GM18508 (cell line): ENCODE data around the gene TMEM62.
"Not testable (repeated sequence)": the region's sequence is repeated elsewhere in the genome, so short reads cannot be mapped to it uniquely, and the experiment has no call there.

Experiments used
- ATAC-seq: cut with Tn5 transposase; IDR thresholded peaks from one replicate; pipeline ENCODE4 v1.9.1; 2021; ENCODE audit warnings: moderate number of reproducible peaks; ENCODE audit not compliant: insufficient read depth, unreplicated experiment

TMEM62 gene

GRCh38 chr15:43118829-43119228 is 14.6 kb upstream of the TMEM62 start:
- no peak for ATAC-seq

GRCh38 chr15:43121863-43122262 is 11.5 kb upstream of the TMEM62 start:
- no peak for ATAC-seq

GRCh38 chr15:43125100-43125661 is 8.2 kb upstream of the TMEM62 start:
- ATAC-seq, result no peak

- no peak for ATAC-seq
Observed at GRCh38 chr15:43126356-43126755, 7.0 kb upstream of the TMEM62 start.

GRCh38 chr15:43127752-43128151 is 5.6 kb upstream of the TMEM62 start:
- no peak for ATAC-seq

- not testable (repeated sequence) for ATAC-seq
Observed at GRCh38 chr15:43128174-43128979, 5.0 kb upstream of the TMEM62 start.

GRCh38 chr15:43128980-43129335 is 4.4 kb upstream of the TMEM62 start:
- no peak for ATAC-seq

- no peak for ATAC-seq
Observed at GRCh38 chr15:43132830-43133429, 456 bp upstream of the TMEM62 start.

GRCh38 chr15:43134157-43134635 is 810 bp downstream of the TMEM62 start:
- no peak for ATAC-seq

- no peak for ATAC-seq
Observed at GRCh38 chr15:43135351-43135750, 2.0 kb downstream of the TMEM62 start.

GRCh38 chr15:43143203-43143941 is 10.0 kb downstream of the TMEM62 start:
- no peak for ATAC-seq

GRCh38 chr15:43144512-43144911 is 11.1 kb downstream of the TMEM62 start:
- no peak for ATAC-seq

GRCh38 chr15:43146184-43146583 is 12.8 kb downstream of the TMEM62 start:
- no peak for ATAC-seq

GRCh38 chr15:43150191-43150929 is 17.0 kb downstream of the TMEM62 start:
- ATAC-seq, result no peak

GRCh38 chr15:43151688-43152087 is 18.3 kb downstream of the TMEM62 start:
- ATAC-seq, result no peak

GRCh38 chr15:43153269-43153668 is 19.9 kb downstream of the TMEM62 start:
- ATAC-seq, result no peak

GRCh38 chr15:43165801-43166325 is 32.5 kb downstream of the TMEM62 start:
- ATAC-seq, result no peak

GRCh38 chr15:43167261-43167660 is 33.9 kb downstream of the TMEM62 start:
- ATAC-seq, result not testable (repeated sequence)

GRCh38 chr15:43168192-43169107 is 35.1 kb downstream of the TMEM62 start:
- ATAC-seq, result no peak
